HUES6 (cell line): ENCODE results near the gene GDPD2.
"Not testable (repeated sequence)": the region's sequence is repeated elsewhere in the genome, so short reads cannot be mapped to it uniquely, and the experiment has no call there.

Experiments used
- H3K27ac ChIP-seq: 2 replicates; pipeline ENCODE4 v1.7.0; 2013; ENCODE audit warnings: low read depth, mild to moderate bottlenecking, low read length, inconsistent platforms
- H3K27me3 ChIP-seq: 2 replicates; pipeline ENCODE4 v1.6.1; 2013; ENCODE audit warnings: low read length; ENCODE audit not compliant: control insufficient read depth, insufficient read depth
- H3K36me3 ChIP-seq: 2 replicates; pipeline ENCODE4 v1.6.1; 2013; ENCODE audit warnings: low read length; ENCODE audit not compliant: control insufficient read depth, insufficient read depth
- H3K4me1 ChIP-seq: 2 replicates; pipeline ENCODE4 v1.6.1; 2013; ENCODE audit warnings: low read length; ENCODE audit not compliant: control insufficient read depth, insufficient read depth
- H3K4me3 ChIP-seq: 2 replicates; pipeline ENCODE4 v1.5.1; 2013; ENCODE audit warnings: low read depth, low read length
- H3K9ac ChIP-seq: one replicate; pipeline ENCODE4 v1.6.1; 2013; ENCODE audit warnings: mild to moderate bottlenecking, low read length
- H3K9me3 ChIP-seq: 2 replicates; pipeline ENCODE4 v1.6.1; 2013; ENCODE audit warnings: low read depth, low read length; ENCODE audit not compliant: control insufficient read depth, insufficient read depth

Gene GDPD2, protein sequence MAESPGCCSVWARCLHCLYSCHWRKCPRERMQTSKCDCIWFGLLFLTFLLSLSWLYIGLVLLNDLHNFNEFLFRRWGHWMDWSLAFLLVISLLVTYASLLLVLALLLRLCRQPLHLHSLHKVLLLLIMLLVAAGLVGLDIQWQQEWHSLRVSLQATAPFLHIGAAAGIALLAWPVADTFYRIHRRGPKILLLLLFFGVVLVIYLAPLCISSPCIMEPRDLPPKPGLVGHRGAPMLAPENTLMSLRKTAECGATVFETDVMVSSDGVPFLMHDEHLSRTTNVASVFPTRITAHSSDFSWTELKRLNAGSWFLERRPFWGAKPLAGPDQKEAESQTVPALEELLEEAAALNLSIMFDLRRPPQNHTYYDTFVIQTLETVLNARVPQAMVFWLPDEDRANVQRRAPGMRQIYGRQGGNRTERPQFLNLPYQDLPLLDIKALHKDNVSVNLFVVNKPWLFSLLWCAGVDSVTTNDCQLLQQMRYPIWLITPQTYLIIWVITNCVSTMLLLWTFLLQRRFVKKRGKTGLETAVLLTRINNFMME

DNA sequence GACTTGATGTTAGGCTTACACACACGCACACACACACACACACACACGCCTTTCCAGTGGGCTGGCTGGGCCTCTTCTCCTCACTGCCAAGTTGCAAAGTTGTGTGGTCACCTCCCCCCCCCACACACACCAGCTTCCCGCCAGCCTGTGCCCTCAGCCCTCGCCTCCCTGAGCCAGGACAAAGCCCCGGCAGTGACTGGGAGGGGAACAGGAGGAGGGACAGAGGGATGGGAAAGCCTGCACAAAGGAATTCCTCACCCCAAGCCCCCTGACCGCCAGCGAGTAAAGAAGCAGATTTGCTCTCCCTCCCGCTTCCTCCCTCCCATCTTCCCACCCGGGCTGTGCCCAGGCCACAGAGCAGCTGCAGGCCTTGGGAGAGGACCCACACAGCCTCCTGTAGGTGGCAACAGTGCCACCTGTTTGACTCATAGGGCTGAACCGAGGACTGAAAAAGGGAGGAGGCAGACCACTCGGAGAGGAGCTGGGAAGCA, at the start of gene GDPD2:
Gene GDPD2 (plus strand): TSS at position 464 of the 491 bp plus-strand sequence. CDS start 1,671 bp downstream, outside the sequence.
- H3K27ac ChIP-seq, result no peak within 1 kb of the TSS
- H3K9me3 ChIP-seq, result no peaks in the 10 kb centered on the region; the same call in 1 of the 2 replicates
- H3K4me3 ChIP-seq, result peak within 1 kb of the TSS; percentile 50
- peaks cover 3% of the 10 kb centered on the region; the same call in 1 of the 2 replicates for H3K27me3 ChIP-seq
- H3K9ac ChIP-seq, result peak within 1 kb of the TSS; percentile 0
- peaks cover 32% of the 10 kb centered on the region for H3K36me3 ChIP-seq
- H3K4me1 ChIP-seq, result peaks cover 40% of the 10 kb centered on the region

DNA sequence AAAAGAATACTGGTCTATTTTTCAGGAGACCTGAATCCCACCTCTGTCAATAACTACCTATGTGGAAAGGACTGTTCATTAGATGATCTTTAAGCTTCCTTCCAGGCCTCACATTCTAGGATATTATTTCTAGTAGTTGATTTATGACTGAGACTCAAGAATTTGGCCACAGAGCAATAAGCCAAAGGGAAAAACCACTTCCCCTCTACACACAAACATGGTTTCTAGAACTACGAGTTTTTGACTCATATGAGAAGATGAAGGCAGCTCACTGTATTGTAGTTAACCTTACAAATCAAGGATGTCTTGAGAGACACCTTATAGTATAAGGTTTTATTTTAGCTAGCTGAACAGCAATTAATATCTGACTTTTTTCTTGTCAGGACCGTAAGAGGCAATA, 36.9 kb upstream of the GDPD2 start:
- Histone ChIP-seq H3K27ac (no peak overlapping the region), H3K4me1 (no peaks in the 10 kb centered on the region), H3K9me3 (peaks cover 6% of the 10 kb centered on the region), H3K9ac (no peak overlapping the region), H3K27me3 (no peaks in the 10 kb centered on the region), H3K4me3 (no peak overlapping the region), H3K36me3 (peaks cover 42% of the 10 kb centered on the region)

DNA sequence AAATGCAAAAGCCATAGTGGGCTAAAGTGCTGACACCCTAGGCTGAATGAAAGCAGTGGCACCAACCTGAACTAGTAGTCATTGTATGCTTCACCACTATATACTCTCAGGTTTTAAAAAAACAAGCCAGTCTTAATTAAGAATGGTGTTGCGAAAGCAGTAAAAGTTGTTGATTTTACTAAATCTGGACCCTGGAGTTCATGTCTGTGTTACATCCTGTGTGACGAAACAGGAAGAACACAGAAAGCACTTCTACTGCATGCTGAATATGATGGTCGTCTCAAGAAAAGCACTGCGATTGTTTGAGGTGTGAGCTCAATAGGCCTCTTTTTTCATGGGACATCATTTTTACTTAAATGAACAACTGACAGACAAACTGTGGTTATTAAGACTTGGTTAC, 24.2 kb upstream of the GDPD2 start:
- H3K36me3 ChIP-seq, result peaks cover 43% of the 10 kb centered on the region
- no peak overlapping the region for H3K27ac ChIP-seq
- no peaks in the 10 kb centered on the region; the same call in 1 of the 2 replicates for H3K9me3 ChIP-seq
- no peaks in the 10 kb centered on the region for H3K4me1 ChIP-seq
- no peak overlapping the region for H3K4me3 ChIP-seq
- no peaks in the 10 kb centered on the region for H3K27me3 ChIP-seq
- H3K9ac ChIP-seq, result no peak overlapping the region

DNA sequence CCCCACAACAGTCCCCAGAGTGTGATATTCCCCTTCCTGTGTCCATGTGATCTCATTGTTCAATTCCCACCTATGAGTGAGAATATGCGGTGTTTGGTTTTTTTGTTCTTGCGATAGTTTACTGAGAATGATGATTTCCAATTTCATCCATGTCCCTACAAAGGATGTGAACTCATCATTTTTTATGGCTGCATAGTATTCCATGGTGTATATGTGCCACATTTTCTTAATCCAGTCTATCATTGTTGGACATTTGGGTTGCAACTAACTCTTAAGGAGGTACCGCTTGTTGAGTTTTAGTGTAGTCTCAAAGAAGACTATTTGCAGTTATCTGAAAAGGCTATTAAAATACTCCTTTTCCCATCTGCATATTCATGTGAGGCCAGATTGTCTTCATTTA, 22.9 kb upstream of the GDPD2 start:
- H3K36me3 ChIP-seq, result peaks cover 51% of the 10 kb centered on the region
- H3K9me3 ChIP-seq, H3K4me1 ChIP-seq, H3K9ac ChIP-seq, H3K27ac ChIP-seq, H3K27me3 ChIP-seq, H3K4me3 ChIP-seq: not testable (repeated sequence)

DNA sequence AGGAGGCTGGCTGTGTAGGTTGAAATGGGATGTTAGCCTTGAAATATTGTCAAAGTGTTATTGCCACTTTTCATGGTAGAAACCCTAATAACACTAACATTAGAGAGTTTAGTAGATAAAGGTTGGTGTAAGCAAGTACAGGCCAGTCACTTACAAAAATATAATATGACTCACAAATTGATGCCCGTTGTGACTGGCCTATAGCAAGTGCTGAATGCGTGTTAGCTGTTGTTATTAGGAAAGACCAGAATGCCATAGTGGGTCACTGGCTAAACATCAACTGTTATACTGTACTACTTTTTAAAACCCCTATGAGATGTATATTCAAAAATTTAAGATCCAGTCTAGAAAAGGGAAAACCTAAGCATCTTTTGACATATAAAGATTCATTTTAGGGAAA, 20.4 kb upstream of the GDPD2 start:
- Histone ChIP-seq H3K27ac (no peak overlapping the region), H3K4me3 (no peak overlapping the region), H3K9me3 (peaks cover 2% of the 10 kb centered on the region; the same call in 1 of the 2 replicates), H3K4me1 (no peaks in the 10 kb centered on the region), H3K9ac (no peak overlapping the region), H3K27me3 (no peaks in the 10 kb centered on the region), H3K36me3 (peaks cover 62% of the 10 kb centered on the region)

DNA sequence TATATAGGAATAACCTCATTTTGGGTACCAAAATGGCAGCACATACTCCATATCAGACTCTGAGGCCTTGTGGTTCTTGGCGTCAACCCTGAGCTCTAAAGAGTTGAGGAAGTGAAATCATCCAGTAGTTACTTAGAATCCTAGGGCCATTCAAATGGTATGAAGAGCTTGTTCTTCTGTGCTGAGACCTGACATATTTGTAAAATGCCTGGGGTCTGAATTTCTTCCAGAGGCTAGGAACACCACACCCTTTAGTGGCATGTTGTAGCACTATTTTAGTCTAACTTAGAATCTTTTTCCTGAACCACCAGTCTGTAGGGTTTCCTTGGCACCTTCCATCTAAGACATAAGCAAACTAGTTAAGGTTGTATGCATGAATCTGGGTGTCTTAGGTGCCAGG, 18.1 kb upstream of the GDPD2 start:
- H3K4me3 ChIP-seq, result no peak overlapping the region
- no peaks in the 10 kb centered on the region for H3K27me3 ChIP-seq
- H3K4me1 ChIP-seq, result no peaks in the 10 kb centered on the region
- no peak overlapping the region for H3K9ac ChIP-seq
- H3K36me3 ChIP-seq, result peaks cover 63% of the 10 kb centered on the region
- peaks cover 2% of the 10 kb centered on the region; the same call in 1 of the 2 replicates for H3K9me3 ChIP-seq
- H3K27ac ChIP-seq, result no peak overlapping the region

DNA sequence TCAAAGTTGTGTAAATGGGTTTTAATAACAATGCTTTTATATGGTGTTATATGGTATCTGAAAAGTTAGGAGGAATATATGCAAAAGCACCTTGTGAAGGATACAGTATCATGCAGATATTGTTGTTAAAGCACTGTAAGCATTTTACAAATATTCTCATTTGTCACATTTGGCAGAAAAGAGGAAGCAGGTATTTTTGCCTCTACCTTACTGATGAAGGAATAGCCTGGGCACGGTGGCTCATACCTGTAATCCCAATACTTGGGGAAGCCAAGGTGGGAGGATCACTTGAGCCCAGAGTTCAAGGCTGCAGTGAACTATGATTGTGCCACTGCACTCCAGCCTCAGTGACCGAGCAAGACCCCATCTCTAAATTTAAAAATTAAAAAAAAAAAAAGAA, 12.2 kb upstream of the GDPD2 start:
- Histone ChIP-seq H3K36me3 (peaks cover 44% of the 10 kb centered on the region), H3K9ac (no peak overlapping the region), H3K27ac (no peak overlapping the region), H3K4me1 (no peaks in the 10 kb centered on the region), H3K27me3 (no peaks in the 10 kb centered on the region), H3K4me3 (no peak overlapping the region), H3K9me3 (no peaks in the 10 kb centered on the region; the same call in 1 of the 2 replicates)

DNA sequence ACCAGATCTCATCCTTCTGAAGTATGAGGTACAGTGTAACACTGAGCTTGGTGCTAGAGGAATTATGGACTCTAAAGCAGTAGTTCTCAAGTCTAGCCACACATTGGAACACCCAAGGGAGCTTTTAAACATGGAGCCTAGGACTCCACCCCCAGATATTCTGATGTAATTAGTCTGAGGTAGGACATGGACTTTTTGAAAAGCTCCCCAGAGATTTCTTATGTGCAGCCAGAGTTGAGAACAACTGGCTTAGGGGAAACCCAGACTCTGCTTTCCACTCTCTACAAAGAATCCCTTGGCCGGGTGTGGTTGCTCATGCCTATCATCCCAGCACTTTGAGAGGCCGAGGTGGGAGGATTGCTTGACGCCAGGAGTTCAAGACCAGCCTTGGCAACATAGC, 11.6 kb upstream of the GDPD2 start:
- H3K27me3 ChIP-seq, result no peaks in the 10 kb centered on the region
- no peak overlapping the region for H3K27ac ChIP-seq
- no peaks in the 10 kb centered on the region; the same call in 1 of the 2 replicates for H3K9me3 ChIP-seq
- H3K9ac ChIP-seq, result no peak overlapping the region
- peaks cover 39% of the 10 kb centered on the region for H3K36me3 ChIP-seq
- H3K4me1 ChIP-seq, result no peaks in the 10 kb centered on the region
- H3K4me3 ChIP-seq, result no peak overlapping the region

DNA sequence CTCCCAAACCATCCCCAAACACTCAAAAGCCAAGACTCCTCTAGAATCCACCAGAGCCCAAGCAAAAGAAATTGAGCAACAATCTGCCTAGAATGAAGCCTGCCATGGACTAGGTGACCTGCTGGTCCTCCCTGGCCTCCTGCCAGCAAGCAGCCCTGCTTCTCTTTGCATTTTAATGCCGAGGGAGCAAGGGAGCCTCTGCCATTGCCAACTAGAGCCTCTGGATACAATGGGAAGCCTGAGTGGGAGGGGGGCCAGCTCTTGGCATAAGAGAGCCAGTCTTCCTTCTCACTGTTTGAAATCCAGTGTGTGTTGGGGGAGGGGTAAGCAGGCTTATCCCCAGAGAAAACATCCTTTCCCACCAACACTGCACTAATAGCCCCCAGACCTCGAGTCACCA, 1.5 kb upstream of the GDPD2 start:
- no peak overlapping the region for H3K27ac ChIP-seq
- H3K9me3 ChIP-seq, result no peaks in the 10 kb centered on the region; the same call in 1 of the 2 replicates
- peaks cover 40% of the 10 kb centered on the region for H3K4me1 ChIP-seq
- H3K4me3 ChIP-seq, result no peak overlapping the region
- peaks cover 3% of the 10 kb centered on the region; the same call in 1 of the 2 replicates for H3K27me3 ChIP-seq
- H3K36me3 ChIP-seq, result peaks cover 31% of the 10 kb centered on the region
- H3K9ac ChIP-seq, result peak overlapping the region; percentile 7

DNA sequence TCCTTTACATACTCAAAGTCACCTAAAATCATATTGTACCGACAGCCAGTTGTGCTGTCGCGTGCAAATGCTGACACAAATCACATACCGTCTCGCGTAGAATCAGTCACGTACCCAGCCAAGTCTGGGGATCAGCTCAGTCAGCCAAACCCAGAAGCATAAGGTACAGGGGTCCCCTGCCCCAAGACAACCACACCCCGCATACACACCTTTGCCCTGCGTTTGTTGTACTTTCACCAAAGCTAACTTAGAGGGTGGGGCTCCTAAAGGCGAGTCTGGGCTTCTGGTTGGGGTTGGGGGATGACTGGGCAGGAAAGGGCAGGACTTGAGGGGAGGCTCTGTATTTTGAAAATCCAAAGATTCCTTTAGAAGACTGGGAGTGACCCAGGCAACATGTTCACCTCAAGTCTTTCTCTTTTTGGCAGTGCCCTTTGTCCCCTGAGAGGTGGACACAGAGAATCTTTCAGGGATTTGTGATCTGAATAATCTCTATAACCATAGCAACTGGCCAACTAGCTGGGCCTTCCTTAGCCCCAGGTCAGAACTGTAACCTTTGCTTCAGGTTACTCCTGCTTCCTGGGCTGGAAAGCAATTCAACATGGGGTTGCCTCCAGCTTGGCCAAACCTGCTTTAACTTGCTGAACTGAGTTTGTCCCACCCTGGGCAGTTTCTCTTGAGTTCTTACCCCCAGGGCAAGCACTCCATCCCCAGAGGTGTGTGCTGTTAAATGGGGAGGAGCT, 992 bp downstream of the GDPD2 start:
- peaks cover 40% of the 10 kb centered on the region for H3K4me1 ChIP-seq
- H3K27me3 ChIP-seq, result peaks cover 3% of the 10 kb centered on the region; the same call in 1 of the 2 replicates
- no peak overlapping the region for H3K9ac ChIP-seq
- peaks cover 24% of the 10 kb centered on the region for H3K36me3 ChIP-seq
- no peaks in the 10 kb centered on the region; the same call in 1 of the 2 replicates for H3K9me3 ChIP-seq
- H3K27ac ChIP-seq, result no peak overlapping the region
- H3K4me3 ChIP-seq, result peak overlapping the region; percentile 50
